DOHH2 (cell line): ENCODE data around the gene KRT5.

Source experiments
- H3F3A ChIP-seq: fragments of 200-600 bp; sonication (generic), shearing (Covaris generic); 2 replicates; pipeline ENCODE4 v1.6.0; 2016; ENCODE audit warnings: antibody characterized with exemption, mild to moderate bottlenecking; ENCODE audit not compliant: control insufficient read depth, insufficient read depth
- H3K27ac ChIP-seq: fragments of 200-600 bp; sonication (generic); 2 replicates; pipeline ENCODE4 v1.5.1; 2014; ENCODE audit warnings: low read depth, mild to moderate bottlenecking, low read length, moderate library complexity
- H3K27me3 ChIP-seq: fragments of 200-600 bp; sonication (generic); 2 replicates; pipeline ENCODE4 v1.6.1; 2014; ENCODE audit warnings: mild to moderate bottlenecking, low read length, mixed read lengths; ENCODE audit not compliant: control insufficient read depth
- H3K36me3 ChIP-seq: fragments of 200-600 bp; sonication (generic); 2 replicates; pipeline ENCODE4 v1.6.1; 2014; ENCODE audit warnings: mild to moderate bottlenecking, low read length, moderate library complexity, mixed read lengths; ENCODE audit not compliant: control insufficient read depth
- H3K4me1 ChIP-seq: fragments of 200-600 bp; sonication (generic); 2 replicates; pipeline ENCODE4 v1.6.1; 2014; ENCODE audit warnings: mild to moderate bottlenecking, low read length, mixed read lengths; ENCODE audit not compliant: control insufficient read depth
- H3K4me2 ChIP-seq: fragments of 200-600 bp; sonication (generic); 2 replicates; pipeline ENCODE4 v1.6.0; 2014; ENCODE audit warnings: mild to moderate bottlenecking, low read length, moderate library complexity
- H3K4me3 ChIP-seq: fragments of 200-600 bp; sonication (generic); 2 replicates; pipeline ENCODE4 v1.5.1; 2014; ENCODE audit warnings: mild to moderate bottlenecking, low read length, mixed read lengths
- H3K79me2 ChIP-seq: fragments of 200-600 bp; sonication (generic); 2 replicates; pipeline ENCODE4 v1.6.1; 2014; ENCODE audit warnings: mild to moderate bottlenecking, low read length, mixed read lengths; ENCODE audit not compliant: control insufficient read depth
- H3K9me2 ChIP-seq: fragments of 200-600 bp; sonication (generic); replicated peaks from 2 replicates; pipeline ENCODE4 v1.6.1; 2014; ENCODE audit warnings: mild to moderate bottlenecking, low read length, mixed read lengths; ENCODE audit not compliant: control insufficient read depth
- H3K9me3 ChIP-seq: fragments of 200-600 bp; sonication (generic); 2 replicates; pipeline ENCODE4 v1.6.1; 2014; ENCODE audit warnings: antibody characterized with exemption, low read length, mixed read lengths; ENCODE audit not compliant: control insufficient read depth, insufficient read depth
- H4K20me1 ChIP-seq: fragments of 200-600 bp; sonication (generic); 2 replicates; pipeline ENCODE4 v1.6.0; 2014; ENCODE audit warnings: low read depth, mild to moderate bottlenecking, antibody characterized with exemption, low read length, moderate library complexity; ENCODE audit not compliant: control insufficient read depth, insufficient read depth
- CTCF ChIP-seq: fragments of 200-600 bp; sonication (generic); IDR thresholded peaks from one replicate; pipeline ENCODE4 v1.5.1; 2014; ENCODE audit warnings: antibody characterized with exemption, mild to moderate bottlenecking, low read depth, low read length; ENCODE audit not compliant: poor library complexity, severe bottlenecking
- EZH2phosphoT487 ChIP-seq: fragments of 200-600 bp; sonication (generic); IDR thresholded peaks from 2 replicates; pipeline ENCODE4 v1.6.1; 2017; ENCODE audit warnings: borderline replicate concordance, mild to moderate bottlenecking, antibody characterized with exemption, low read length, moderate library complexity, mixed read lengths

Gene KRT5

GRCh38 chr12:52552681-52553195, 32.5 kb upstream of the KRT5 start, which contains the start of gene KRT71:
TSS of gene KRT71 (minus strand) at chr12:52553145. CDS start at chr12:52553077, 68 bp downstream.
- Histone ChIP-seq H3K36me3 (no peaks in the 10 kb centered on the region), H3K27ac (no peak within 1 kb of the TSS), H3K79me2 (no peaks in the 10 kb centered on the region), H3K4me3 (no peak within 1 kb of the TSS), H4K20me1 (no peaks in the 10 kb centered on the region), H3K4me1 (no peaks in the 10 kb centered on the region), H3K9me3 (no peaks in the 10 kb centered on the region), H3K27me3 (no peaks in the 10 kb centered on the region), H3K4me2 (no peak within 1 kb of the TSS), H3K9me2 (no peaks in the 10 kb centered on the region), H3F3A (no peaks in the 10 kb centered on the region)
- TF ChIP-seq EZH2phosphoT487, result no peak
- no peak for TF ChIP-seq CTCF

GRCh38 chr12:52552055-52552454, 31.9 kb upstream of the KRT5 start:
- H3K9me2 ChIP-seq, result no peaks in the 10 kb centered on the region
- no peaks in the 10 kb centered on the region for H3K9me3 ChIP-seq
- H3K79me2 ChIP-seq, result no peaks in the 10 kb centered on the region
- H3K4me2 ChIP-seq, result no peak overlapping the region
- no peaks in the 10 kb centered on the region for H3K27me3 ChIP-seq
- no peaks in the 10 kb centered on the region for H4K20me1 ChIP-seq
- no peaks in the 10 kb centered on the region for H3F3A ChIP-seq
- no peaks in the 10 kb centered on the region for H3K36me3 ChIP-seq
- TF ChIP-seq CTCF, result no peak
- no peak for TF ChIP-seq EZH2phosphoT487
- no peak overlapping the region for H3K4me3 ChIP-seq
- no peak overlapping the region for H3K27ac ChIP-seq
- H3K4me1 ChIP-seq, result no peaks in the 10 kb centered on the region

GRCh38 chr12:52551216-52551865, 31.1 kb upstream of the KRT5 start:
- H3K9me3 ChIP-seq, result no peaks in the 10 kb centered on the region
- no peaks in the 10 kb centered on the region for H3K27me3 ChIP-seq
- H3K4me1 ChIP-seq, result no peaks in the 10 kb centered on the region
- no peak overlapping the region for H3K27ac ChIP-seq
- H4K20me1 ChIP-seq, result no peaks in the 10 kb centered on the region
- no peaks in the 10 kb centered on the region for H3F3A ChIP-seq
- no peak overlapping the region for H3K4me2 ChIP-seq
- H3K36me3 ChIP-seq, result no peaks in the 10 kb centered on the region
- no peaks in the 10 kb centered on the region for H3K79me2 ChIP-seq
- no peaks in the 10 kb centered on the region for H3K9me2 ChIP-seq
- TF ChIP-seq EZH2phosphoT487 (no peak), CTCF (no peak)
- H3K4me3 ChIP-seq, result no peak overlapping the region
